WTC11 (cell line): Measurements from ENCODE around the gene TMEM174.

Experiments
- ATF2 ChIP-seq: sonication (generic); formaldehyde crosslinking; IDR thresholded peaks from 2 replicates; pipeline ENCODE4 v1.8.1; 2022; ENCODE audit warnings: low read depth, missing genetic modification reagents, borderline replicate concordance
- CBFB ChIP-seq: sonication (generic); formaldehyde crosslinking; IDR thresholded peaks from 2 replicates; pipeline ENCODE4 v1.8.1; 2022; ENCODE audit warnings: mild to moderate bottlenecking, low read depth, missing genetic modification reagents
- CTCF ChIP-seq: fragments of 200-600 bp; IDR thresholded peaks from 2 replicates; pipeline ENCODE4 v1.8.0; 2022; ENCODE audit warnings: antibody characterized with exemption
- E2F1 ChIP-seq: sonication (generic); formaldehyde crosslinking; IDR thresholded peaks from 2 replicates; pipeline ENCODE4 v1.8.0; 2022; ENCODE audit warnings: mild to moderate bottlenecking, missing genetic modification reagents
- E2F4 ChIP-seq: sonication (generic); formaldehyde crosslinking; IDR thresholded peaks from 2 replicates; pipeline ENCODE4 v1.8.1; 2022; ENCODE audit warnings: low read depth, mild to moderate bottlenecking, moderate library complexity, missing genetic modification reagents, borderline replicate concordance
- E2F5 ChIP-seq: sonication (generic); formaldehyde crosslinking; IDR thresholded peaks from 2 replicates; pipeline ENCODE4 v1.8.1; 2022; ENCODE audit warnings: mild to moderate bottlenecking, moderate library complexity, missing genetic modification reagents
- ESRRA ChIP-seq: sonication (generic); formaldehyde crosslinking; IDR thresholded peaks from 2 replicates; pipeline ENCODE4 v1.8.1; 2022; ENCODE audit warnings: mild to moderate bottlenecking, missing genetic modification reagents, borderline replicate concordance
- ETV6 ChIP-seq: sonication (generic); formaldehyde crosslinking; IDR thresholded peaks from 2 replicates; pipeline ENCODE4 v1.8.1; 2022; ENCODE audit warnings: mild to moderate bottlenecking, missing genetic modification reagents
- FOXP1 ChIP-seq: sonication (generic); formaldehyde crosslinking; IDR thresholded peaks from 2 replicates; pipeline ENCODE4 v1.8.0; 2022; ENCODE audit warnings: missing genetic modification reagents, mild to moderate bottlenecking, moderate library complexity, borderline replicate concordance
- GRHL2 ChIP-seq: fragments of 250-450 bp; sonication (Bioruptor Pico); IDR thresholded peaks from 2 replicates; pipeline ENCODE4 v1.8.0; 2022; ENCODE audit warnings: mild to moderate bottlenecking, moderate library complexity; ENCODE audit not compliant: insufficient replicate concordance, severe bottlenecking
- JUN ChIP-seq: sonication (generic); formaldehyde crosslinking; IDR thresholded peaks from 2 replicates; pipeline ENCODE4 v1.8.0; 2023; ENCODE audit warnings: mild to moderate bottlenecking, missing genetic modification reagents
- USF2 ChIP-seq: sonication (generic); formaldehyde crosslinking; IDR thresholded peaks from 2 replicates; pipeline ENCODE4 v1.8.1; 2023; ENCODE audit warnings: mild to moderate bottlenecking, missing genetic modification reagents, moderate library complexity

- TF ChIP-seq CTCF: no peak
- no peak for TF ChIP-seq FOXP1
- TF ChIP-seq E2F5 (CRISPR knock-in tag): no peak
- TF ChIP-seq ATF2 (CRISPR knock-in tag): no peak
- no peak for TF ChIP-seq CBFB
- no peak for TF ChIP-seq JUN (CRISPR knock-in tag)
- no peak for TF ChIP-seq ETV6
- TF ChIP-seq ESRRA (CRISPR knock-in tag): no peak
- no peak for TF ChIP-seq GRHL2 (CRISPR knock-in tag)
- no peak for TF ChIP-seq USF2 (CRISPR knock-in tag)
- no peak for TF ChIP-seq E2F4 (CRISPR knock-in tag)
- no peak for TF ChIP-seq E2F1 (CRISPR knock-in tag)
Observed at GRCh38 chr5:73153513-73153912, 19.5 kb upstream of the TMEM174 start.
